ENCODE results near the gene AGAP5. TPM values are rescaled to one million over a fixed set of nuclear protein-coding genes. Genes with fewer than 3 reads are reported as not detected.

Gene AGAP5
- total and polyA plus RNA-seq, 2 of the 13 experiments (the other 11 are each of a cell fraction or from before 2014, with no cell fraction given), result 5.3 to 7.9 TPM

DNA sequence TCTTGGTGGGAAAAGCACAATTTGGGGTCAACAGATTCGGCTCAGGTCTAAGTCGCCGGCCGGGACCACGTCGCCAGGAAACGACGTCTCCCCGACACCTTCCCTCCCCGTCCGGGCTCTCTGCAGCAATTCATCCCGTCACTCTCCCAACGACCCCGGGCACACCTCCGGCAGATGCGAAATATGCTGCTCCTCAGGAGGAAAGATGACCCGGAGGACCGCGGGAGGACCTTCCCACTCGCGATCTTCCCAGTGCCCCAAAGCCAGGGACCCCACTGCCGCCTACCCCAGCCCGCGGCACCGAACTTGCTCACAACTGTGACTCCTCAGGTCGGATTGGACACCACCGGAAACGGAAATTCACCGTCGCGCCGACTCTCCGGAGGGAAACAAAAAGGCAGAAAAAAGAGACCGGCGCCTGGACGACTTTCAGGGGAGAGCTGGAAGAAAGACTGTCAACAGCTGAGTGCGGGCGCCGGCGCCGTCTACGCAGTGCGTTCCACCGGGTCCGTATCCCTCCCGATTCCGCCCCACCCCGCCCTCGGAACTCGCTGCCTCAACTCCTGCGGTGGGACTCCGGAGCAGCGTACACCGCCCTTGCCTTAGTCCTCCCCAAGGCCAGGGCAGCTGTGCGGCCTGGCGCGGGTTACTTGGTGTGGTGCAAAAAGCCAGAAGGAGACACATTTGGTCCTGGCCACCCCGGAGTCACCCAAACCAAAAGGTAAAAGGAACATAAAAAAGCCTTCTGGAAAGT, 32.4 kb upstream of the AGAP5 start (continued):
- TF ChIP-seq HNF4G (IDR thresholded peaks at IDR 0.05; ENCODE audit: borderline replicate concordance, low read depth, low read length) (no peak; the same call in 1 of the 2 replicates), HNF4G (CRISPR knock-in tag; IDR thresholded peaks at IDR 0.05; ENCODE audit: borderline replicate concordance, low read depth) (peak; percentile 30; the same call in 1 of the 2 replicates), ZSCAN29 (CRISPR knock-in tag; conservative IDR thresholded peaks at IDR 0.05) (peak; percentile 100), POLR2A (IDR thresholded peaks at IDR 0.05; ENCODE audit: insufficient read depth in 1 of 2, low read depth in 2 of 2, low read length in 2 of 2) (peak; percentile 91 to 92), ATRX (CRISPR knock-in tag; IDR thresholded peaks at IDR 0.05; ENCODE audit: borderline replicate concordance) (no peak), KLF15 (CRISPR knock-in tag; IDR thresholded peaks at IDR 0.05; ENCODE audit: borderline replicate concordance) (peak; percentile 84; the same call in 1 of the 2 replicates), NR2C2 (CRISPR knock-in tag; IDR thresholded peaks at IDR 0.05; ENCODE audit: borderline replicate concordance) (peak; percentile 94), KAT2B (IDR thresholded peaks at IDR 0.05; ENCODE audit: borderline replicate concordance, low read depth, low read length) (no peak), ZNF234 (CRISPR knock-in tag; conservative IDR thresholded peaks at IDR 0.05) (no peak), SETDB1 (CRISPR knock-in tag; IDR thresholded peaks at IDR 0.05; ENCODE audit: borderline replicate concordance) (no peak), ZIK1 (CRISPR knock-in tag; IDR thresholded peaks at IDR 0.05; ENCODE audit: borderline replicate concordance, low read depth) (peak; percentile 67; the same call in 1 of the 2 replicates), HDAC6 (IDR thresholded peaks at IDR 0.05; ENCODE audit: low read depth, low read length) (no peak), ZNF747 (CRISPR knock-in tag; IDR thresholded peaks at IDR 0.05; ENCODE audit: borderline replicate concordance) (peak; percentile 66; the same call in 1 of the 2 replicates), SP1 (IDR thresholded peaks at IDR 0.05) (no peak), SP1 (CRISPR knock-in tag; IDR thresholded peaks at IDR 0.05) (0 out of 2 replicates have a peak, but pooled peaks have one; percentile 12), MIXL1 (CRISPR knock-in tag; IDR thresholded peaks at IDR 0.05) (peak; percentile 79; the same call in 1 of the 2 replicates), ZNF354B (CRISPR knock-in tag; IDR thresholded peaks at IDR 0.05) (no peak), ZNF550 (CRISPR knock-in tag; IDR thresholded peaks at IDR 0.05; ENCODE audit: borderline replicate concordance) (no peak), EEA1 (CRISPR knock-in tag; IDR thresholded peaks at IDR 0.05; ENCODE audit: borderline replicate concordance) (0 out of 2 replicates have a peak, but pooled peaks have one; percentile 37), POLR2AphosphoS5 (IDR thresholded peaks at IDR 0.05; ENCODE audit: low read depth, low read length) (peak; percentile 98), ZFAT (CRISPR knock-in tag; conservative IDR thresholded peaks at IDR 0.05) (peak; percentile 90), CREB1 (IDR thresholded peaks at IDR 0.05) (peak; percentile 65), CREB1 (CRISPR knock-in tag; IDR thresholded peaks at IDR 0.05) (peak; percentile 88), ZNF484 (CRISPR knock-in tag; IDR thresholded peaks at IDR 0.05; ENCODE audit: borderline replicate concordance, low read depth) (no peak)
- TF ChIP-seq, protein P1, sequence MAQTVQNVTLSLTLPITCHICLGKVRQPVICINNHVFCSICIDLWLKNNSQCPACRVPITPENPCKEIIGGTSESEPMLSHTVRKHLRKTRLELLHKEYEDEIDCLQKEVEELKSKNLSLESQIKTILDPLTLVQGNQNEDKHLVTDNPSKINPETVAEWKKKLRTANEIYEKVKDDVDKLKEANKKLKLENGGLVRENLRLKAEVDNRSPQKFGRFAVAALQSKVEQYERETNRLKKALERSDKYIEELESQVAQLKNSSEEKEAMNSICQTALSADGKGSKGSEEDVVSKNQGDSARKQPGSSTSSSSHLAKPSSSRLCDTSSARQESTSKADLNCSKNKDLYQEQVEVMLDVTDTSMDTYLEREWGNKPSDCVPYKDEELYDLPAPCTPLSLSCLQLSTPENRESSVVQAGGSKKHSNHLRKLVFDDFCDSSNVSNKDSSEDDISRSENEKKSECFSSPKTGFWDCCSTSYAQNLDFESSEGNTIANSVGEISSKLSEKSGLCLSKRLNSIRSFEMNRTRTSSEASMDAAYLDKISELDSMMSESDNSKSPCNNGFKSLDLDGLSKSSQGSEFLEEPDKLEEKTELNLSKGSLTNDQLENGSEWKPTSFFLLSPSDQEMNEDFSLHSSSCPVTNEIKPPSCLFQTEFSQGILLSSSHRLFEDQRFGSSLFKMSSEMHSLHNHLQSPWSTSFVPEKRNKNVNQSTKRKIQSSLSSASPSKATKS (CRISPR knock-in tag; IDR thresholded peaks at IDR 0.05), result 0 out of 2 replicates have a peak, but pooled peaks have one; percentile 66
- TF ChIP-seq, protein P2, sequence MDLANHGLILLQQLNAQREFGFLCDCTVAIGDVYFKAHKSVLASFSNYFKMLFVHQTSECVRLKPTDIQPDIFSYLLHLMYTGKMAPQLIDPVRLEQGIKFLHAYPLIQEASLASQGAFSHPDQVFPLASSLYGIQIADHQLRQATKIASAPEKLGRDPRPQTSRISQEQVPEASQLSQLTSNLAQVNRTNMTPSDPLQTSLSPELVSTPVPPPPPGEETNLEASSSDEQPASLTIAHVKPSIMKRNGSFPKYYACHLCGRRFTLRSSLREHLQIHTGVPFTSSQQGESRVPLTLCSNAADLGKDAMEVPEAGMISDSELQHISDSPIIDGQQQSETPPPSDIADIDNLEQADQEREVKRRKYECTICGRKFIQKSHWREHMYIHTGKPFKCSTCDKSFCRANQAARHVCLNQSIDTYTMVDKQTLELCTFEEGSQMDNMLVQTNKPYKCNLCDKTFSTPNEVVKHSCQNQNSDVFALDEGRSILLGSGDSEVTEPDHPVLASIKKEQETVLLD (CRISPR knock-in tag; IDR thresholded peaks at IDR 0.05; ENCODE audit: low read depth), result 0 out of 2 replicates have a peak, but pooled peaks have one; percentile 42
- TF ChIP-seq, protein P3, sequence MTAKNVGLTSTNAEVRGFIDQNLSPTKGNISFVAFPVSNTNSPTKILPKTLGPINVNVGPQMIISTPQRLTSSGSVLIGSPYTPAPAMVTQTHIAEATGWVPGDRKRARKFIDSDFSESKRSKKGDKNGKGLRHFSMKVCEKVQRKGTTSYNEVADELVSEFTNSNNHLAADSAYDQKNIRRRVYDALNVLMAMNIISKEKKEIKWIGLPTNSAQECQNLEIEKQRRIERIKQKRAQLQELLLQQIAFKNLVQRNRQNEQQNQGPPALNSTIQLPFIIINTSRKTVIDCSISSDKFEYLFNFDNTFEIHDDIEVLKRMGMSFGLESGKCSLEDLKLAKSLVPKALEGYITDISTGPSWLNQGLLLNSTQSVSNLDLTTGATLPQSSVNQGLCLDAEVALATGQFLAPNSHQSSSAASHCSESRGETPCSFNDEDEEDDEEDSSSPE (CRISPR knock-in tag; IDR thresholded peaks at IDR 0.05), result peak; percentile 63

Measured in HepG2 (cell line).